Endothelial cell of umbilical vein (primary cell): ENCODE results near the gene LARP6. TPM values are rescaled to one million over a fixed set of nuclear protein-coding genes. Genes with fewer than 3 reads are reported as not detected.
A peak's percentile ranks its signal among the peaks of the same experiment; 100 is the strongest.

ENCODE experiments used
- BruUV-seq: library from RNA; stranded (reverse); fragments of 400-500 nt; replicated peaks from 2 replicates; lab custom pipeline; 2021; lab: Mats Ljungman, UMichigan
- CTCF ChIA-PET: fragments of 300-600, 350-600 bp; sonication (Branson Sonifier 250); formaldehyde crosslinking; loops from one replicate; lab custom pipeline; 2021; ENCODE audit warnings: antibody characterized with exemption, inconsistent platforms; lab: Charles Lee
- POLR2A ChIA-PET: fragments of 300-600, 350-600 bp; sonication (Branson Sonifier 250); formaldehyde crosslinking; loops from one replicate; lab custom pipeline; 2021; ENCODE audit warnings: antibody characterized with exemption, inconsistent platforms; lab: Charles Lee
- DNase-seq: peaks from one replicate; pipeline ENCODE4 v3.0.0-alpha.2; 2011; ENCODE audit warnings: low read depth, low spot score
- FAIRE-seq: peaks from 2 replicates; lab custom pipeline; 2011; peaks lifted over from hg19 to GRCh38; lab: Jason Lieb, UNC
- H2AFZ ChIP-seq: 2 replicates; pipeline ENCODE4 v1.6.0; 2012; ENCODE audit warnings: low read depth, low read length, control low read depth, inconsistent platforms
- H3K27ac ChIP-seq: 2 replicates; pipeline ENCODE4 v1.5.1; 2011; ENCODE audit warnings: low read depth, mild to moderate bottlenecking, control low read depth, low read length, moderate library complexity; ENCODE audit not compliant: insufficient read depth
- H3K27me3 ChIP-seq, 2 experiments: 2 replicates each; pipeline versions ENCODE4 v1.6.0 to v1.6.1; 2011; ENCODE audit warnings: low read length in 2 of 2, mixed read lengths in 1 of 2; ENCODE audit not compliant: control insufficient read depth in 2 of 2, insufficient read depth in 2 of 2
- H3K36me3 ChIP-seq, 2 experiments: 2 replicates in 1 of 2; 3 replicates in 1 of 2; pipeline ENCODE4 v1.5.1; 2011; ENCODE audit warnings: low read length in 2 of 2, mild to moderate bottlenecking in 1 of 2, moderate library complexity in 1 of 2; ENCODE audit not compliant: control insufficient read depth in 2 of 2, insufficient read depth in 2 of 2; ENCODE audit errors: extremely low read depth in 1 of 2
- H3K4me1 ChIP-seq: 3 replicates; pipeline ENCODE4 v1.5.1; 2011; ENCODE audit warnings: mild to moderate bottlenecking, low read length; ENCODE audit not compliant: control insufficient read depth, insufficient read depth; ENCODE audit errors: extremely low read depth
- H3K4me2 ChIP-seq: 2 replicates; pipeline ENCODE4 v1.6.1; 2011; ENCODE audit warnings: low read length, control low read depth, mixed read lengths; ENCODE audit not compliant: insufficient read depth
- H3K4me3 ChIP-seq, 3 experiments: fragments of 200-600 bp in 1 of 3; sonication (generic), shearing (Covaris generic) in 1 of 3; replicated peaks in 1 of 3; 2 replicates each; pipeline ENCODE4 v1.5.1; 2011 to 2016; ENCODE audit warnings: control low read depth in 3 of 3, low read length in 3 of 3, mild to moderate bottlenecking in 2 of 3, inconsistent platforms in 1 of 3, low read depth in 1 of 3, moderate library complexity in 1 of 3; ENCODE audit not compliant: insufficient read depth in 1 of 3
- H3K79me2 ChIP-seq: 2 replicates; pipeline ENCODE4 v1.6.0; 2012; ENCODE audit warnings: low read length, inconsistent platforms; ENCODE audit not compliant: control insufficient read depth, insufficient read depth
- H3K9ac ChIP-seq: replicated peaks from 2 replicates; pipeline ENCODE3; 2011; ENCODE audit warnings: low read length, control low read depth; ENCODE audit not compliant: insufficient read depth; ENCODE audit errors: extremely low read depth
- H3K9me1 ChIP-seq: replicated peaks from 3 replicates; pipeline ENCODE4 v1.6.0; 2011; ENCODE audit warnings: mild to moderate bottlenecking, low read length; ENCODE audit not compliant: control insufficient read depth, insufficient read depth; ENCODE audit errors: extremely low read depth
- H3K9me3 ChIP-seq: replicated peaks from 2 replicates; pipeline ENCODE4 v1.5.1; 2012; ENCODE audit warnings: low read length, inconsistent platforms; ENCODE audit not compliant: control insufficient read depth, insufficient read depth
- H4K20me1 ChIP-seq: replicated peaks from 2 replicates; pipeline ENCODE3; 2011; ENCODE audit warnings: mild to moderate bottlenecking, low read length; ENCODE audit not compliant: control insufficient read depth, insufficient read depth; ENCODE audit errors: extremely low read depth
- EZH2 ChIP-seq: IDR thresholded peaks from 2 replicates; pipeline ENCODE4 v1.6.1; 2012; ENCODE audit warnings: borderline replicate concordance, low read depth, mild to moderate bottlenecking, moderate library complexity, low read length, inconsistent platforms; ENCODE audit not compliant: severe bottlenecking
- FOS ChIP-seq: IDR thresholded peaks from 2 replicates; pipeline ENCODE4 v1.6.1; 2011; ENCODE audit warnings: mild to moderate bottlenecking, low read length, moderate library complexity, borderline replicate concordance; ENCODE audit not compliant: insufficient read depth
- GATA2 ChIP-seq: IDR thresholded peaks from 2 replicates; pipeline ENCODE4 v1.7.0; 2011; ENCODE audit warnings: low read depth, mild to moderate bottlenecking, moderate library complexity, mixed read lengths, low read length; ENCODE audit not compliant: insufficient read length, insufficient read depth
- JUN ChIP-seq: IDR thresholded peaks from 2 replicates; pipeline ENCODE4 v1.6.1; 2011; ENCODE audit warnings: borderline replicate concordance, low read depth; ENCODE audit not compliant: insufficient read length, insufficient read depth
- MAX ChIP-seq: IDR thresholded peaks from 2 replicates; pipeline ENCODE4 v1.6.1; 2011; ENCODE audit not compliant: insufficient read depth, insufficient read length
- MYC ChIP-seq: IDR thresholded peaks from one replicate; pipeline ENCODE4 v1.6.1; 2011; ENCODE audit warnings: mild to moderate bottlenecking, low read depth, low read length
- POLR2A ChIP-seq: IDR thresholded peaks from 2 replicates; pipeline ENCODE4 v1.6.1; 2012; ENCODE audit warnings: low read depth, mild to moderate bottlenecking, control low read depth, low read length
- POLR2AphosphoS5 ChIP-seq: IDR thresholded peaks from 2 replicates; pipeline ENCODE4 v1.6.1; 2012; ENCODE audit warnings: low read depth, mild to moderate bottlenecking, control low read depth, low read length, moderate library complexity; ENCODE audit not compliant: insufficient read depth
- dilution Hi-C: fragments of 300-500 bp; cut with MboI; formaldehyde crosslinking; loops from one replicate; pipeline ENCODE4 v1.15.0; 2019; ENCODE audit warnings: low sequenced_read_pairs; ENCODE audit not compliant: extremely low pct_ligation_motif_present
- intact Hi-C: fragments of 100-400 bp; cut with micrococcal nuclease; formaldehyde crosslinking; loops from one replicate; pipeline ENCODE4 v1.10.0; 2022
- polyA plus RNA-seq, 4 experiments: library from polyadenylated mRNA; depleted of rRNA in 3 of 4; stranded (reverse) in 3 of 4; unstranded in 1 of 4; fragments of >200 nt; gene quantifications; 2 replicates each; pipeline versions ENCODE4 v1.2.1 to v1.2.3, GENCODE V29; 2011 to 2012; ENCODE audit warnings: missing spikeins in 1 of 4
- total RNA-seq: library from RNA; stranded (reverse); gene quantifications from 2 replicates; pipeline ENCODE4 v1.2.3, GENCODE V29; 2021
- TF ChIP-seq, protein P1 (sequence below), 2 donors: IDR thresholded peaks; 1 replicate in 1 of 2; 2 replicates in 1 of 2; pipeline ENCODE4 v1.5.1; 2011; ENCODE audit warnings: low read length in 2 of 2, mild to moderate bottlenecking in 2 of 2, moderate library complexity in 2 of 2, control low read depth in 1 of 2, inconsistent platforms in 1 of 2, low read depth in 1 of 2; ENCODE audit not compliant: insufficient read depth in 1 of 2; ENCODE audit errors: extremely low read depth in 1 of 2

Gene LARP6
- total and polyA plus RNA-seq, 2 donors (not counting 3 experiments of a cell fraction or from before 2014, with no cell fraction given), result 16.9 to 56.2 TPM

GRCh38 chr15:70827721-70828120 lies 26.2 kb downstream of the LARP6 start:
- no peak for FAIRE-seq
- no peaks in the 10 kb centered on the region for H3K4me1 ChIP-seq
- intact Hi-C loops, result loop anchor here (5.0 kb wide), 1 partner anchor 615 kb away; no protein-coding TSS in a partner anchor
- no peak overlapping the region for H3K27ac ChIP-seq
- no peaks in the 10 kb centered on the region for H3K79me2 ChIP-seq
- H2AFZ ChIP-seq, result no peak overlapping the region
- H3K4me3 ChIP-seq, result no peak overlapping the region
- dilution Hi-C loops, result no loop called here
- no peak overlapping the region for H3K4me2 ChIP-seq
- H3K27me3 ChIP-seq, result no peaks in the 10 kb centered on the region
- DNase-seq, result peak; percentile 21
- no peaks in the 10 kb centered on the region for H3K9me3 ChIP-seq
- ChIA-PET CTCF (interaction anchor here (4.2 kb wide), 1 partner anchor 47 kb away, joined by 36 read pairs; no protein-coding TSS in a partner anchor), POLR2A (no interaction called here)
- TF ChIP-seq POLR2AphosphoS5 (no peak), JUN (no peak), GATA2 (no peak), MYC (no peak)
- H3K9ac ChIP-seq, result no peak overlapping the region
- no peaks in the 10 kb centered on the region for H4K20me1 ChIP-seq
- no peaks in the 10 kb centered on the region for H3K9me1 ChIP-seq
- peaks cover 0 to 12% of the 10 kb centered on the region in 2 experiments for H3K36me3 ChIP-seq
- BruUV-seq, result no TSS peak

- dilution Hi-C loops, result no loop called here
- Histone ChIP-seq H3K4me2 (no peak overlapping the region), H3K9me1 (no peaks in the 10 kb centered on the region), H3K36me3 (peaks cover 0 to 3% of the 10 kb centered on the region in 2 experiments), H3K27me3 (no peaks in the 10 kb centered on the region), H2AFZ (peak overlapping the region; percentile 85), H3K4me3 (no peak overlapping the region), H3K79me2 (no peaks in the 10 kb centered on the region), H3K9me3 (no peaks in the 10 kb centered on the region), H3K4me1 (no peaks in the 10 kb centered on the region), H4K20me1 (no peaks in the 10 kb centered on the region), H3K9ac (no peak overlapping the region), H3K27ac (no peak overlapping the region)
- ChIA-PET CTCF (interaction anchor here (0.9 to 5.3 kb wide), 13 partner anchors 11 to 147 kb away, joined by 3 to 160 read pairs (median 12); partner anchors contain the start of genes LARP6, LRRC49 and THAP10), POLR2A (no interaction called here)
- BruUV-seq, result no TSS peak
- no peak for TF ChIP-seq POLR2AphosphoS5
- TF ChIP-seq FOS, result no peak
- no peak for TF ChIP-seq GATA2
- TF ChIP-seq POLR2A, result no peak
- no peak for TF ChIP-seq MAX
- no peak for TF ChIP-seq JUN
- no peak for TF ChIP-seq EZH2
- TF ChIP-seq, protein P1, sequence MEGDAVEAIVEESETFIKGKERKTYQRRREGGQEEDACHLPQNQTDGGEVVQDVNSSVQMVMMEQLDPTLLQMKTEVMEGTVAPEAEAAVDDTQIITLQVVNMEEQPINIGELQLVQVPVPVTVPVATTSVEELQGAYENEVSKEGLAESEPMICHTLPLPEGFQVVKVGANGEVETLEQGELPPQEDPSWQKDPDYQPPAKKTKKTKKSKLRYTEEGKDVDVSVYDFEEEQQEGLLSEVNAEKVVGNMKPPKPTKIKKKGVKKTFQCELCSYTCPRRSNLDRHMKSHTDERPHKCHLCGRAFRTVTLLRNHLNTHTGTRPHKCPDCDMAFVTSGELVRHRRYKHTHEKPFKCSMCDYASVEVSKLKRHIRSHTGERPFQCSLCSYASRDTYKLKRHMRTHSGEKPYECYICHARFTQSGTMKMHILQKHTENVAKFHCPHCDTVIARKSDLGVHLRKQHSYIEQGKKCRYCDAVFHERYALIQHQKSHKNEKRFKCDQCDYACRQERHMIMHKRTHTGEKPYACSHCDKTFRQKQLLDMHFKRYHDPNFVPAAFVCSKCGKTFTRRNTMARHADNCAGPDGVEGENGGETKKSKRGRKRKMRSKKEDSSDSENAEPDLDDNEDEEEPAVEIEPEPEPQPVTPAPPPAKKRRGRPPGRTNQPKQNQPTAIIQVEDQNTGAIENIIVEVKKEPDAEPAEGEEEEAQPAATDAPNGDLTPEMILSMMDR (IDR thresholded peaks at IDR 0.05; ENCODE audit: extremely low read depth in 1 of 2, insufficient read depth in 1 of 2, low read depth in 1 of 2, low read length in 2 of 2), result no peak
- TF ChIP-seq MYC, result no peak
- intact Hi-C loops, result loop anchor here (5.0 kb wide), 1 partner anchor 616 kb away; no protein-coding TSS in a partner anchor
- DNase-seq, result peak; percentile 36
- FAIRE-seq, result no peak
These were observed 27.3 kb downstream of the LARP6 start for GRCh38 chr15:70826634-70827033.
